Measurements from ENCODE around the gene PRIMA1. TPM values are rescaled to one million over a fixed set of nuclear protein-coding genes. Genes with fewer than 3 reads are reported as not detected.

The PRIMA1 gene
- total RNA-seq, 2 donors from 2014 or later, result 10.0 to 20.8 TPM

DNA sequence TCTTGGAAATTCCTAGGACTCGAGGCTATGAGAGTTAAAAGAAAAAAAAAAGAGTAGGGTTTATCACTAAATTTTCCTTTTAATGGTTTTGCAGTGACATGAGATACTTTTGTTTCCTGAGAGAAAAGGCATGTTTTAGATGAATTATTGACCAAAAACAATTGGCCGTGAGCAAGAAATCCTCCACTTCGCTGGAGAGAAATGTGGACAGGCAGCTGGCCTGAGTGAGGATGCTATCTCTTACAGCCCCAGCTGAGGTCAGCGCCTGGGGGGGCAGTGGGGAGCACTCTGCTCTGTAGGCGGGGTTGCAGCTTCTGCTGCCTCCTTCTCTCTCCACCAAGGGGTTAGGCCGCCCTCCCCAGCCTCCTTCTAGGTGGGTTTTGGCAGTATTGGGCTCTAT is 54.7 kb downstream of the PRIMA1 start:
- peaks cover 4% of the 10 kb centered on the region for H3K4me1 Mint-ChIP-seq
- H3K27ac Mint-ChIP-seq, result no peak overlapping the region

GRCh38 chr14:93733231-93733630 is 55.1 kb downstream of the PRIMA1 start:
- Mint-ChIP-seq H3K4me1 (peaks cover 4% of the 10 kb centered on the region), H3K27me3 (ENCODE audit: insufficient read depth) (no peaks in the 10 kb centered on the region), H3K4me3 (no peak overlapping the region), H3K36me3 (ENCODE audit: low read depth) (peaks cover 63% of the 10 kb centered on the region), H3K27ac (no peak overlapping the region), H3K9me3 (no peaks in the 10 kb centered on the region)
- Histone ChIP-seq H3K9ac (ENCODE audit: extremely low read depth, low read length, poor library complexity, severe bottlenecking) (no peak overlapping the region), H3K4me1 (ENCODE audit: control insufficient read depth, insufficient read depth, low read length) (no peaks in the 10 kb centered on the region), H3K27ac (ENCODE audit: low read depth, low read length) (no peak overlapping the region), H3K9me3 (ENCODE audit: control insufficient read depth, low read length) (no peaks in the 10 kb centered on the region), H3K4me3 (ENCODE audit: low read length) (no peak overlapping the region), H3K36me3 (ENCODE audit: control insufficient read depth, insufficient read depth, low read length) (peaks cover 20% of the 10 kb centered on the region), H3K27me3 (ENCODE audit: control insufficient read depth, insufficient read depth, low read length, poor library complexity, severe bottlenecking) (no peaks in the 10 kb centered on the region)
- TF ChIP-seq, protein P1, sequence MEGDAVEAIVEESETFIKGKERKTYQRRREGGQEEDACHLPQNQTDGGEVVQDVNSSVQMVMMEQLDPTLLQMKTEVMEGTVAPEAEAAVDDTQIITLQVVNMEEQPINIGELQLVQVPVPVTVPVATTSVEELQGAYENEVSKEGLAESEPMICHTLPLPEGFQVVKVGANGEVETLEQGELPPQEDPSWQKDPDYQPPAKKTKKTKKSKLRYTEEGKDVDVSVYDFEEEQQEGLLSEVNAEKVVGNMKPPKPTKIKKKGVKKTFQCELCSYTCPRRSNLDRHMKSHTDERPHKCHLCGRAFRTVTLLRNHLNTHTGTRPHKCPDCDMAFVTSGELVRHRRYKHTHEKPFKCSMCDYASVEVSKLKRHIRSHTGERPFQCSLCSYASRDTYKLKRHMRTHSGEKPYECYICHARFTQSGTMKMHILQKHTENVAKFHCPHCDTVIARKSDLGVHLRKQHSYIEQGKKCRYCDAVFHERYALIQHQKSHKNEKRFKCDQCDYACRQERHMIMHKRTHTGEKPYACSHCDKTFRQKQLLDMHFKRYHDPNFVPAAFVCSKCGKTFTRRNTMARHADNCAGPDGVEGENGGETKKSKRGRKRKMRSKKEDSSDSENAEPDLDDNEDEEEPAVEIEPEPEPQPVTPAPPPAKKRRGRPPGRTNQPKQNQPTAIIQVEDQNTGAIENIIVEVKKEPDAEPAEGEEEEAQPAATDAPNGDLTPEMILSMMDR (conservative IDR thresholded peaks at IDR 0.05), result no peak
- no peak for DNase-seq
- 93 to 96% methylated on average over 10 to 11 of the region's 11 CpGs for WGBS, 2 experiments (ENCODE audit: insufficient coverage in 1 of 2, insufficient read length in 1 of 2)

More for the DNA sequence above, 54.7 kb downstream of the PRIMA1 start:
- H3K27me3 ChIP-seq (ENCODE audit: control insufficient read depth, insufficient read depth, low read length, poor library complexity, severe bottlenecking), result no peaks in the 10 kb centered on the region
- no peak for DNase-seq
- Mint-ChIP-seq H3K9me3 (no peaks in the 10 kb centered on the region), H3K4me3 (no peak overlapping the region), H3K36me3 (ENCODE audit: low read depth) (peaks cover 61% of the 10 kb centered on the region), H3K27me3 (ENCODE audit: insufficient read depth) (no peaks in the 10 kb centered on the region)
- no peak overlapping the region for H3K4me3 ChIP-seq (ENCODE audit: low read length)
- no peak overlapping the region for H3K27ac ChIP-seq (ENCODE audit: low read depth, low read length)
- TF ChIP-seq, protein P1 (conservative IDR thresholded peaks at IDR 0.05), result no peak
- H3K36me3 ChIP-seq (ENCODE audit: control insufficient read depth, insufficient read depth, low read length), result peaks cover 20% of the 10 kb centered on the region
- no peak overlapping the region for H3K9ac ChIP-seq (ENCODE audit: extremely low read depth, low read length, poor library complexity, severe bottlenecking)
- 89 to 97% methylated on average over 4 to 6 of the region's 6 CpGs for WGBS, 2 experiments (ENCODE audit: insufficient coverage in 1 of 2, insufficient read length in 1 of 2)
- no peaks in the 10 kb centered on the region for H3K4me1 ChIP-seq (ENCODE audit: control insufficient read depth, insufficient read depth, low read length)
- no peaks in the 10 kb centered on the region for H3K9me3 ChIP-seq (ENCODE audit: control insufficient read depth, low read length)

- H3K4me1 ChIP-seq (ENCODE audit: control insufficient read depth, insufficient read depth, low read length), result no peaks in the 10 kb centered on the region
- no peak for DNase-seq
- H3K27ac ChIP-seq (ENCODE audit: low read depth, low read length), result no peak overlapping the region
- H3K4me1 Mint-ChIP-seq, result peaks cover 4% of the 10 kb centered on the region
- H3K27me3 ChIP-seq (ENCODE audit: control insufficient read depth, insufficient read depth, low read length, poor library complexity, severe bottlenecking), result no peaks in the 10 kb centered on the region
- peaks cover 65% of the 10 kb centered on the region for H3K36me3 Mint-ChIP-seq (ENCODE audit: low read depth)
- peaks cover 20% of the 10 kb centered on the region for H3K36me3 ChIP-seq (ENCODE audit: control insufficient read depth, insufficient read depth, low read length)
- H3K27me3 Mint-ChIP-seq (ENCODE audit: insufficient read depth), result no peaks in the 10 kb centered on the region
- no peak overlapping the region for H3K27ac Mint-ChIP-seq
- H3K4me3 Mint-ChIP-seq, result no peak overlapping the region
- no peaks in the 10 kb centered on the region for H3K9me3 Mint-ChIP-seq
- H3K4me3 ChIP-seq (ENCODE audit: low read length), result no peak overlapping the region
- no peaks in the 10 kb centered on the region for H3K9me3 ChIP-seq (ENCODE audit: control insufficient read depth, low read length)
- TF ChIP-seq, protein P1 (conservative IDR thresholded peaks at IDR 0.05), result no peak
- H3K9ac ChIP-seq (ENCODE audit: extremely low read depth, low read length, poor library complexity, severe bottlenecking), result no peak overlapping the region
- 89 to 92% methylated on average over 9 to 10 of the region's 10 CpGs for WGBS, 2 experiments (ENCODE audit: insufficient coverage in 1 of 2, insufficient read length in 1 of 2)
Measured at GRCh38 chr14:93732524-93732923, 55.8 kb downstream of the PRIMA1 start.

All from endodermal cell (in vitro differentiated cells).